ENCODE data around the gene PRR3. TPM values are rescaled to one million over a fixed set of nuclear protein-coding genes. Genes with fewer than 3 reads are reported as not detected.
"Not testable (repeated sequence)": the region's sequence is repeated elsewhere in the genome, so short reads cannot be mapped to it uniquely, and the experiment has no call there.

PRR3 gene
- total and polyA plus RNA-seq, 5 donors from 2014 or later = 4.9 to 12.0 (median 8.0) TPM

- Histone ChIP-seq H3K36me3 (ENCODE audit: control insufficient read depth, insufficient read depth, low read length) (no peaks in the 10 kb centered on the region), H3K4me3 (ENCODE audit: low read depth, low read length) (peak overlapping the region; percentile 17), H3K27ac (ENCODE audit: insufficient read depth, low read length, poor library complexity, severe bottlenecking) (peak overlapping the region; percentile 97), H3K4me1 (ENCODE audit: control insufficient read depth, insufficient read depth, low read length, poor library complexity, severe bottlenecking) (peaks cover 44% of the 10 kb centered on the region), H3K9me3 (ENCODE audit: control insufficient read depth in 2 of 2, low read length in 2 of 2) (no peaks in the 10 kb centered on the region), H3K27me3 (ENCODE audit: control insufficient read depth, insufficient read depth, low read length) (no peaks in the 10 kb centered on the region)
- DNase-seq = no peak
- no peaks in the 10 kb centered on the region for H3K27me3 Mint-ChIP-seq
- peak overlapping the region; percentile 53 to 92 (median 82) for H3K4me3 Mint-ChIP-seq
- H3K4me1 Mint-ChIP-seq = peaks cover 16 to 84% (median 47%) of the 10 kb centered on the region in 4 donors
- H3K27ac Mint-ChIP-seq = peak overlapping the region; percentile 52 to 99 (median 98)
- no peak for ATAC-seq (ENCODE audit: low read depth in 2 of 2)
- peaks cover 0 to 6% (median 0%) of the 10 kb centered on the region in 7 donors for H3K9me3 Mint-ChIP-seq
- H3K36me3 Mint-ChIP-seq = no peaks in the 10 kb centered on the region
Observed at GRCh38 chr6:30515106-30515505, 42.0 kb upstream of the PRR3 start.

GRCh38 chr6:30515944-30516753, 40.9 kb upstream of the PRR3 start:
- peak; percentile 84 to 98 (median 89) for DNase-seq
- Mint-ChIP-seq H3K36me3 (no peaks in the 10 kb centered on the region), H3K4me3 (peak overlapping the region; percentile 53 to 92 (median 82)), H3K27ac (peak overlapping the region; percentile 98 to 99 (median 99)), H3K9me3 (peaks cover 0 to 6% (median 2%) of the 10 kb centered on the region in 7 donors), H3K27me3 (no peaks in the 10 kb centered on the region), H3K4me1 (peaks cover 10 to 82% (median 40%) of the 10 kb centered on the region in 4 donors)
- H3K4me3 ChIP-seq (ENCODE audit: low read depth, low read length) = peak overlapping the region; percentile 80
- H3K27ac ChIP-seq (ENCODE audit: insufficient read depth, low read length, poor library complexity, severe bottlenecking) = peak overlapping the region; percentile 97
- H3K9me3 ChIP-seq (ENCODE audit: control insufficient read depth in 2 of 2, low read length in 2 of 2) = no peaks in the 10 kb centered on the region
- H3K4me1 ChIP-seq (ENCODE audit: control insufficient read depth, insufficient read depth, low read length, poor library complexity, severe bottlenecking) = peaks cover 34% of the 10 kb centered on the region
- peak; percentile 88 to 93 for ATAC-seq (ENCODE audit: low read depth in 2 of 2)
- H3K27me3 ChIP-seq (ENCODE audit: control insufficient read depth, insufficient read depth, low read length) = no peaks in the 10 kb centered on the region
- H3K36me3 ChIP-seq (ENCODE audit: control insufficient read depth, insufficient read depth, low read length) = no peaks in the 10 kb centered on the region

DNA sequence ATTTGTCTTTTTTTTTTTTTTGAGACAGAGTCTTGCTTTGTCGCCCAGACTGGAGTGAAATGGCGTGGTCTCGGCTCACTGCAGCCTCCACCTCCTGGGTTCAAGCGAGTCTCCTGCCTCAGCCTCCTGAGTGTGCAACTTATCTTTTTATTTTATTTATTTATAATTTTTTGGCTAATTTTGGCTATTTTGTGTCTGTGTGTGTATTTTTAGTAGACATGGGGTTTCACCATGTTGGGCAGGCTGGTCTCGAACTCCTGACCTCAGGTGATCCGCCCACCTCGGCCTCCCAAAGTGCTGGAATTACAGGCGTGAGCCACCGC, 40.4 kb upstream of the PRR3 start:
- H3K9me3 Mint-ChIP-seq; H3K36me3 Mint-ChIP-seq; H3K36me3 ChIP-seq (ENCODE audit: control insufficient read depth, insufficient read depth, low read length); H3K27me3 ChIP-seq (ENCODE audit: control insufficient read depth, insufficient read depth, low read length); ATAC-seq (ENCODE audit: low read depth in 2 of 2); H3K27me3 Mint-ChIP-seq; H3K9me3 ChIP-seq (ENCODE audit: control insufficient read depth in 2 of 2, low read length in 2 of 2); DNase-seq: not testable (repeated sequence)
- Mint-ChIP-seq H3K4me1 (peaks cover 5 to 82% (median 38%) of the 10 kb centered on the region in 4 donors), H3K27ac (peak overlapping the region; percentile 98 to 99 (median 99)), H3K4me3 (peak overlapping the region; percentile 53 to 92 (median 82))
- Histone ChIP-seq H3K27ac (ENCODE audit: insufficient read depth, low read length, poor library complexity, severe bottlenecking) (peak overlapping the region; percentile 97), H3K4me1 (ENCODE audit: control insufficient read depth, insufficient read depth, low read length, poor library complexity, severe bottlenecking) (peaks cover 28% of the 10 kb centered on the region), H3K4me3 (ENCODE audit: low read depth, low read length) (peak overlapping the region; percentile 80)

DNA sequence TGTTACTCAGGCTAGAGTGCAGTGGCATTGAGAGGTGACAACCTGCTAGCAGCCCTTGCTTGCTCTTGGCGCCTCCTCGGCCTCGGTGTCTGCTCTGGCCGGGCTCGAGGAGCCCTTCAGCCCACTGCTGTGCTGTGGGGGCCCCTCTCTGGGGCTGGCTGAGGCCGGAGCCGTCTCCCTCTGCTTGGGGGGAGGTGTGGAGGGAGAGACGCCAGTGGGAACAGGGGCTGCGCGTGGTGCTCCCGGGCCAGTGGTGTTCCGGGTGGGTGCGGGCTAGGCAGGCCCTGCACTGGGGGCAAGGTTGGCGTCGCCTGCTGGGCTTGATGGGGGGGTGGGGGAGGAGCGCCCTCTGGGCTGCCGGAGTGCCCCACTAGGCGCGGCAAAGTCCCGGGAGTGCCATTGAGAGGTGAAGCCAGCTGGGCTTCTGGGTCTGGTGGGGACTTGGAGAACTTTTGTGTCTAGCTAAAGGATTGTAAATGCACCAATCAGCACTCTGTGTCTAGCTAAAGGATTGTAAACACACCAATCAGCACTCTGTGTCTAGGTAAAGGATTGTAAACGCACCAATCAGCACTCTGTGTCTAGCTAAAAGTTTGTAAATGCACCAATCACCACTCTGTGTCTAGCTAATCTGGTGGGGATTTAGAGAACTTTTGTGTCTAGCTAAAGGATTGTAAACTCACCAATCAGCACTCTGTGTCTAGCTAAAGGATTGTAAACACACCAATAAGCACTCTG, 39.2 kb upstream of the PRR3 start:
- Mint-ChIP-seq H3K4me3 (peak overlapping the region; percentile 26 to 62 (median 44)), H3K4me1 (peaks cover 11 to 77% (median 38%) of the 10 kb centered on the region in 4 donors), H3K27ac (peak overlapping the region in 2 of 3 donors; percentile 71 to 81)
- not testable (repeated sequence) for H3K27me3 Mint-ChIP-seq; ATAC-seq (ENCODE audit: low read depth in 2 of 2); H3K27me3 ChIP-seq (ENCODE audit: control insufficient read depth, insufficient read depth, low read length); H3K36me3 ChIP-seq (ENCODE audit: control insufficient read depth, insufficient read depth, low read length); H3K4me3 ChIP-seq (ENCODE audit: low read depth, low read length); H3K9me3 Mint-ChIP-seq; H3K9me3 ChIP-seq (ENCODE audit: control insufficient read depth in 2 of 2, low read length in 2 of 2); H3K27ac ChIP-seq (ENCODE audit: insufficient read depth, low read length, poor library complexity, severe bottlenecking); H3K36me3 Mint-ChIP-seq; DNase-seq
- peaks cover 20% of the 10 kb centered on the region for H3K4me1 ChIP-seq (ENCODE audit: control insufficient read depth, insufficient read depth, low read length, poor library complexity, severe bottlenecking)

- not testable (repeated sequence) for H3K27ac ChIP-seq (ENCODE audit: insufficient read depth, low read length, poor library complexity, severe bottlenecking); ATAC-seq (ENCODE audit: low read depth in 2 of 2); H3K4me3 ChIP-seq (ENCODE audit: low read depth, low read length); H3K36me3 Mint-ChIP-seq; H3K27me3 Mint-ChIP-seq; H3K27me3 ChIP-seq (ENCODE audit: control insufficient read depth, insufficient read depth, low read length); H3K36me3 ChIP-seq (ENCODE audit: control insufficient read depth, insufficient read depth, low read length); H3K9me3 ChIP-seq (ENCODE audit: control insufficient read depth in 2 of 2, low read length in 2 of 2); H3K9me3 Mint-ChIP-seq
- peak in 2 of 3 donors; percentile 47 to 66 for DNase-seq
- Mint-ChIP-seq H3K4me3 (peak overlapping the region; percentile 26 to 62 (median 44)), H3K4me1 (peaks cover 18 to 76% (median 41%) of the 10 kb centered on the region in 4 donors), H3K27ac (peak overlapping the region; percentile 38 to 81 (median 71))
- peaks cover 20% of the 10 kb centered on the region for H3K4me1 ChIP-seq (ENCODE audit: control insufficient read depth, insufficient read depth, low read length, poor library complexity, severe bottlenecking)
Observed at GRCh38 chr6:30518505-30519145, 38.5 kb upstream of the PRR3 start.

DNA sequence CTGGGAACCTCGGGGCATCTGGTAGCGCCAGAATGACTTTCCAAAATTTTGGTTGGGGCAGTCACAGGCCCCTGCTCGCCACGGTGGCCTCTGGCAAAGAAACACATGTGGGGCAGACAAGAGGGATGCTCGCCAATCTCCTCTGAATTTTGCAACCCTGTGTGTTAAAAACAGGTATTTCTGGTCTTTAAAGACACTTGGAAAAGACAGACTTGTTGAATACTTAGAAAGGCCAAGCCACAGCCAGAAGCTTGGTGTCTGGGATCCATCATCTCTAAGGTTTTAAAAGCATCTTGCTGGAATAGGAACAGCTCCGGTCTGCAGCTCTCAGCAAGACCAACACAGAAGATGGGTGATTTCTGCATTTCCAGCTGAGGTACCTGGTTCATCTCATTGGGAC, 36.6 kb upstream of the PRR3 start:
- H3K4me1 Mint-ChIP-seq = peaks cover 21 to 74% (median 41%) of the 10 kb centered on the region in 4 donors
- peaks cover 11% of the 10 kb centered on the region for H3K4me1 ChIP-seq (ENCODE audit: control insufficient read depth, insufficient read depth, low read length, poor library complexity, severe bottlenecking)
- no peaks in the 10 kb centered on the region for H3K27me3 ChIP-seq (ENCODE audit: control insufficient read depth, insufficient read depth, low read length)
- no peaks in the 10 kb centered on the region for H3K36me3 Mint-ChIP-seq
- H3K27ac ChIP-seq (ENCODE audit: insufficient read depth, low read length, poor library complexity, severe bottlenecking) = no peak overlapping the region
- H3K9me3 Mint-ChIP-seq = peaks cover 0 to 11% (median 3%) of the 10 kb centered on the region in 7 donors
- no peak for ATAC-seq (ENCODE audit: low read depth in 2 of 2)
- no peaks in the 10 kb centered on the region for H3K27me3 Mint-ChIP-seq
- H3K4me3 ChIP-seq (ENCODE audit: low read depth, low read length) = no peak overlapping the region
- H3K36me3 ChIP-seq (ENCODE audit: control insufficient read depth, insufficient read depth, low read length) = no peaks in the 10 kb centered on the region
- peak overlapping the region in 2 of 3 donors; percentile 32 to 75 for H3K27ac Mint-ChIP-seq
- no peaks in the 10 kb centered on the region for H3K9me3 ChIP-seq (ENCODE audit: control insufficient read depth in 2 of 2, low read length in 2 of 2)
- no peak for DNase-seq
- H3K4me3 Mint-ChIP-seq = peak overlapping the region in 1 of 4 donors; percentile 24

DNA sequence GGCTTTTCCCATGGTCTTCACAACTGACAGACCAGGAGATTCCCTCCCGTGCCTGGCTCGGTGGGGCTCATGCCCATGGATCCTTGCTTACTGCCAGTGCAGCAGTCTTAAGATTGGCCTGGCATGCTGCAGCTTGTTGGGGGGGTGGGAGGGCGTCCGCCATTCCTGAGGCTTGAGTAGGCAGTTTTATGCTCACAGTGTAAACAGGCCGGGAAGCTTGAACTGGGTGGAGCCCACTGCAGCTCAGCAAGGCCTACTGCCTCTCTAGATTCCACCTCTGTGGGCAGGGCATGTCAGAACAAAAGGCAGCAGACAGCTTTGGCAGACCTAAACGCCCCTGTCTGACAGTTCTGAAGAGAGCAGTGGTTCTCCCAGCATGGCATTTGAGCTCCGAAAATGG, 36.0 kb upstream of the PRR3 start:
- not testable (repeated sequence) for H3K9me3 ChIP-seq (ENCODE audit: control insufficient read depth in 2 of 2, low read length in 2 of 2); H3K36me3 ChIP-seq (ENCODE audit: control insufficient read depth, insufficient read depth, low read length); H3K4me3 ChIP-seq (ENCODE audit: low read depth, low read length); H3K27me3 Mint-ChIP-seq; ATAC-seq (ENCODE audit: low read depth in 2 of 2); DNase-seq; H3K27ac ChIP-seq (ENCODE audit: insufficient read depth, low read length, poor library complexity, severe bottlenecking); H3K4me3 Mint-ChIP-seq; H3K27me3 ChIP-seq (ENCODE audit: control insufficient read depth, insufficient read depth, low read length); H3K36me3 Mint-ChIP-seq; H3K4me1 ChIP-seq (ENCODE audit: control insufficient read depth, insufficient read depth, low read length, poor library complexity, severe bottlenecking)
- Mint-ChIP-seq H3K27ac (peak overlapping the region in 1 of 3 donors; percentile 32), H3K9me3 (peaks cover 0 to 11% (median 3%) of the 10 kb centered on the region in 7 donors), H3K4me1 (peaks cover 21 to 74% (median 40%) of the 10 kb centered on the region in 4 donors)

Measured in CD4-positive, CD25-positive, alpha-beta regulatory T cell (primary cell).